ENCODE measurements around the gene GLT8D2.

The GLT8D2 gene

DNA sequence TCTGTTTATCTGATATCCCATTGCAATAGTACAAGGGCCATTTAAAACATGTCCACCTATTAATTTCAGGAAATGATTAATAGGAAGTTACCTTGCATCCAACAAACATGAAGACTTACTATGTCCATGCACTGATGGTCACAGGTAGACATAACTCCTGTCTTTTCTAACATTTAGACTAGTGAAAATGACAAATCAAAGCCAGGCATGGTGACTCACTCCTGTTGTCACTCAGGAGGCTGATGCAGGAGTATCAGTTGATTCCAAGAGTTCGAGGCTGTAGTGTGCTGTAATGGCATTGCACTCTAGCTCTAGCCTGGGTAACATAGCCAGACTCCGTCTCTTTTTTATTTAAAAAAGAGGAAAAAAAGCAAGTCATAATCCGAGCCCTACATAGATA, 105.0 kb downstream of the GLT8D2 start:
- no peak for DNase-seq
